Stimulated activated naive B cell treated with anti-CD40 and anti-IgM and Interleukin-4, amounts not matched to agents 10 μg/mL and 1 μg/mL and 100 μg/mL, for 72 hours (primary cell): ENCODE results near the gene MAP2K3.
A peak's percentile ranks its signal among the peaks of the same experiment; 100 is the strongest.

Source experiments
- ATAC-seq, 2 donors: fragments of 150-1000 bp; cut with Tn5 transposase; replicated peaks; 2 replicates each; pipeline ENCODE4 v1.10.0; 2021; ENCODE audit warnings: moderate library complexity in 1 of 2
- DNase-seq: peaks from one replicate; pipeline ENCODE4 v3.0.0; 2021
- H3K27ac Mint-ChIP-seq: one replicate; pipeline ENCODE4 v1.8.0; 2022; ENCODE audit warnings: mild to moderate bottlenecking, mixed read lengths
- H3K27me3 Mint-ChIP-seq, 2 donors: one replicate each; pipeline ENCODE4 v1.8.0; 2022; ENCODE audit warnings: mixed read lengths in 2 of 2
- H3K36me3 Mint-ChIP-seq, 2 donors: one replicate each; pipeline ENCODE4 v1.8.0; 2022; ENCODE audit warnings: mixed read lengths in 2 of 2, mild to moderate bottlenecking in 1 of 2
- H3K4me1 Mint-ChIP-seq, 2 donors: one replicate each; pipeline ENCODE4 v1.8.0; 2022; ENCODE audit warnings: mixed read lengths in 2 of 2, mild to moderate bottlenecking in 1 of 2
- H3K4me3 Mint-ChIP-seq, 2 donors: one replicate each; pipeline ENCODE4 v1.8.0; 2022; ENCODE audit warnings: mild to moderate bottlenecking in 2 of 2, mixed read lengths in 2 of 2, moderate library complexity in 1 of 2
- H3K9me3 Mint-ChIP-seq, 2 donors: one replicate each; pipeline ENCODE4 v1.8.0; 2022; ENCODE audit warnings: mixed read lengths in 2 of 2, mild to moderate bottlenecking in 1 of 2

MAP2K3 gene

GRCh38 chr17:21284319-21285163 lies at the start of gene MAP2K3:
Gene MAP2K3 (plus strand): TSS chr17:21284711. CDS start chr17:21284921, 210 bp downstream.
- no peaks in the 10 kb centered on the region for H3K27me3 Mint-ChIP-seq
- ATAC-seq (peak; percentile 61 to 67), DNase-seq (peak; percentile 98)
- peaks cover 61 to 77% of the 10 kb centered on the region in 2 donors for H3K4me1 Mint-ChIP-seq
- peak within 1 kb of the TSS; percentile 90 to 98 for H3K4me3 Mint-ChIP-seq
- peak within 1 kb of the TSS; percentile 98 for H3K27ac Mint-ChIP-seq
- no peaks in the 10 kb centered on the region for H3K9me3 Mint-ChIP-seq
- H3K36me3 Mint-ChIP-seq, result peaks cover 7 to 23% of the 10 kb centered on the region in 2 donors

- no peaks in the 10 kb centered on the region for H3K27me3 Mint-ChIP-seq
- peaks cover 7 to 34% of the 10 kb centered on the region in 2 donors for H3K36me3 Mint-ChIP-seq
- ATAC-seq (no peak), DNase-seq (no peak)
- peaks cover 10 to 12% of the 10 kb centered on the region in 2 donors for H3K9me3 Mint-ChIP-seq
- H3K4me1 Mint-ChIP-seq, result no peaks in the 10 kb centered on the region
- H3K27ac Mint-ChIP-seq, result peak overlapping the region; percentile 39
- no peak overlapping the region for H3K4me3 Mint-ChIP-seq
These were observed 48.6 kb upstream of the MAP2K3 start for GRCh38 chr17:21235921-21236320.

GRCh38 chr17:21239680-21240368 lies 44.7 kb upstream of the MAP2K3 start:
- Mint-ChIP-seq H3K27me3 (no peaks in the 10 kb centered on the region), H3K36me3 (peaks cover 0 to 9% of the 10 kb centered on the region in 2 donors), H3K4me3 (no peak overlapping the region), H3K4me1 (peaks cover 0 to 2% of the 10 kb centered on the region in 2 donors), H3K9me3 (peaks cover 3 to 6% of the 10 kb centered on the region in 2 donors), H3K27ac (no peak overlapping the region)
- DNase-seq, result no peak
- ATAC-seq, result peak; percentile 71 to 72

- ATAC-seq, result no peak
- H3K9me3 Mint-ChIP-seq, result peaks cover 3 to 6% of the 10 kb centered on the region in 2 donors
- H3K36me3 Mint-ChIP-seq, result peaks cover 0 to 8% of the 10 kb centered on the region in 2 donors
- no peaks in the 10 kb centered on the region for H3K27me3 Mint-ChIP-seq
- H3K27ac Mint-ChIP-seq, result no peak overlapping the region
- no peak overlapping the region for H3K4me3 Mint-ChIP-seq
- peaks cover 2 to 3% of the 10 kb centered on the region in 2 donors for H3K4me1 Mint-ChIP-seq
- DNase-seq, result no peak
These were observed 44.0 kb upstream of the MAP2K3 start for GRCh38 chr17:21240369-21241055.

- Mint-ChIP-seq H3K9me3 (no peaks in the 10 kb centered on the region), H3K4me3 (no peak overlapping the region), H3K36me3 (no peaks in the 10 kb centered on the region), H3K4me1 (peaks cover 8 to 9% of the 10 kb centered on the region in 2 donors), H3K27me3 (no peaks in the 10 kb centered on the region), H3K27ac (no peak overlapping the region)
- DNase-seq, result no peak
- ATAC-seq, result no peak
These were observed 42.9 kb upstream of the MAP2K3 start for GRCh38 chr17:21241564-21241963.

GRCh38 chr17:21242026-21242697 lies 42.3 kb upstream of the MAP2K3 start:
- DNase-seq (no peak), ATAC-seq (no peak)
- Mint-ChIP-seq H3K27me3 (no peaks in the 10 kb centered on the region), H3K27ac (no peak overlapping the region), H3K4me1 (peaks cover 8 to 9% of the 10 kb centered on the region in 2 donors), H3K4me3 (no peak overlapping the region), H3K9me3 (no peaks in the 10 kb centered on the region), H3K36me3 (no peaks in the 10 kb centered on the region)

- DNase-seq, result no peak
- Mint-ChIP-seq H3K36me3 (no peaks in the 10 kb centered on the region), H3K27me3 (no peaks in the 10 kb centered on the region), H3K4me1 (peaks cover 9 to 10% of the 10 kb centered on the region in 2 donors), H3K27ac (no peak overlapping the region), H3K9me3 (no peaks in the 10 kb centered on the region), H3K4me3 (no peak overlapping the region)
- ATAC-seq, result no peak
These were observed 41.6 kb upstream of the MAP2K3 start for GRCh38 chr17:21242780-21243515.

- H3K27me3 Mint-ChIP-seq, result no peaks in the 10 kb centered on the region
- peaks cover 9 to 10% of the 10 kb centered on the region in 2 donors for H3K4me1 Mint-ChIP-seq
- H3K4me3 Mint-ChIP-seq, result no peak overlapping the region
- no peak for ATAC-seq
- no peaks in the 10 kb centered on the region for H3K9me3 Mint-ChIP-seq
- no peak overlapping the region for H3K27ac Mint-ChIP-seq
- H3K36me3 Mint-ChIP-seq, result no peaks in the 10 kb centered on the region
- DNase-seq, result no peak
These were observed 40.8 kb upstream of the MAP2K3 start for GRCh38 chr17:21243516-21244303.

- H3K9me3 Mint-ChIP-seq, result no peaks in the 10 kb centered on the region
- no peak overlapping the region for H3K4me3 Mint-ChIP-seq
- H3K36me3 Mint-ChIP-seq, result no peaks in the 10 kb centered on the region
- ATAC-seq (no peak), DNase-seq (no peak)
- no peaks in the 10 kb centered on the region for H3K27me3 Mint-ChIP-seq
- H3K4me1 Mint-ChIP-seq, result peaks cover 17 to 18% of the 10 kb centered on the region in 2 donors
- no peak overlapping the region for H3K27ac Mint-ChIP-seq
These were observed 38.8 kb upstream of the MAP2K3 start for GRCh38 chr17:21245639-21246084.

GRCh38 chr17:21246698-21247097 lies 37.8 kb upstream of the MAP2K3 start:
- H3K27ac Mint-ChIP-seq, result no peak overlapping the region

GRCh38 chr17:21247552-21248258 lies 36.8 kb upstream of the MAP2K3 start:
- DNase-seq (no peak), ATAC-seq (no peak)
- peaks cover 23 to 38% of the 10 kb centered on the region in 2 donors for H3K4me1 Mint-ChIP-seq
- H3K4me3 Mint-ChIP-seq, result no peak overlapping the region
- H3K27me3 Mint-ChIP-seq, result no peaks in the 10 kb centered on the region
- H3K36me3 Mint-ChIP-seq, result no peaks in the 10 kb centered on the region
- H3K27ac Mint-ChIP-seq, result peak overlapping the region; percentile 37
- no peaks in the 10 kb centered on the region for H3K9me3 Mint-ChIP-seq

More at GRCh38 chr17:21246698-21247097, 37.8 kb upstream of the MAP2K3 start:
- no peak for DNase-seq
- Mint-ChIP-seq H3K9me3 (no peaks in the 10 kb centered on the region), H3K36me3 (no peaks in the 10 kb centered on the region), H3K4me3 (no peak overlapping the region), H3K27me3 (no peaks in the 10 kb centered on the region), H3K4me1 (peaks cover 20 to 28% of the 10 kb centered on the region in 2 donors)
- ATAC-seq, result no peak

GRCh38 chr17:21248500-21248899 lies 36.0 kb upstream of the MAP2K3 start:
- no peak overlapping the region for H3K4me3 Mint-ChIP-seq
- no peaks in the 10 kb centered on the region for H3K36me3 Mint-ChIP-seq
- no peak overlapping the region for H3K27ac Mint-ChIP-seq
- ATAC-seq, result no peak
- H3K4me1 Mint-ChIP-seq, result peaks cover 23 to 38% of the 10 kb centered on the region in 2 donors
- DNase-seq, result no peak
- no peaks in the 10 kb centered on the region for H3K9me3 Mint-ChIP-seq
- no peaks in the 10 kb centered on the region for H3K27me3 Mint-ChIP-seq
